GM12873 (cell line): Measurements from ENCODE around the gene TCF3.

Source experiments
- TF ChIP-seq, protein P1 (sequence below): IDR thresholded peaks from 2 replicates; pipeline ENCODE4 v1.5.1; 2012; ENCODE audit warnings: low read depth, mild to moderate bottlenecking, moderate library complexity, low read length, control low read depth; ENCODE audit not compliant: insufficient read depth; ENCODE audit errors: missing control alignments

TCF3 gene

DNA sequence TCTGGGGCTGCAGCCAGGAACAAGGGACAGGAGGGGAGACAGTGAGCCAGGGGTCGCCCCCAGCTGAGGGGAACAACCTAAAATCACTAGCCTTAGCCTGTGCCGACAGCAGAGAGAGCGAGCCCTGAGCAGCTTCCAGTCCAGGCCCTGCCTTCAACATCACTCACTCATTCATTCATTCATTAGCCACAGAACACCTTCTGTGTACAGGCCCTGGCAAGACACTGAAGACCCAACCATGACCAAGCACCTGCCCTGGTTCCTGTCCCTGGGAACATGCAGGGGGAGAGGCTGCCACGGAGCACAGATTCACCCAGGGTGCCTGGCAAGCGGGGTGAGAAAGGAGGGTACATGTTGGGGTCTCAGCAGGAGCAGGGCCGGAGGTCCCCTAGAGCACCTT is 89.2 kb downstream of the TCF3 start:
- TF ChIP-seq, protein P1, sequence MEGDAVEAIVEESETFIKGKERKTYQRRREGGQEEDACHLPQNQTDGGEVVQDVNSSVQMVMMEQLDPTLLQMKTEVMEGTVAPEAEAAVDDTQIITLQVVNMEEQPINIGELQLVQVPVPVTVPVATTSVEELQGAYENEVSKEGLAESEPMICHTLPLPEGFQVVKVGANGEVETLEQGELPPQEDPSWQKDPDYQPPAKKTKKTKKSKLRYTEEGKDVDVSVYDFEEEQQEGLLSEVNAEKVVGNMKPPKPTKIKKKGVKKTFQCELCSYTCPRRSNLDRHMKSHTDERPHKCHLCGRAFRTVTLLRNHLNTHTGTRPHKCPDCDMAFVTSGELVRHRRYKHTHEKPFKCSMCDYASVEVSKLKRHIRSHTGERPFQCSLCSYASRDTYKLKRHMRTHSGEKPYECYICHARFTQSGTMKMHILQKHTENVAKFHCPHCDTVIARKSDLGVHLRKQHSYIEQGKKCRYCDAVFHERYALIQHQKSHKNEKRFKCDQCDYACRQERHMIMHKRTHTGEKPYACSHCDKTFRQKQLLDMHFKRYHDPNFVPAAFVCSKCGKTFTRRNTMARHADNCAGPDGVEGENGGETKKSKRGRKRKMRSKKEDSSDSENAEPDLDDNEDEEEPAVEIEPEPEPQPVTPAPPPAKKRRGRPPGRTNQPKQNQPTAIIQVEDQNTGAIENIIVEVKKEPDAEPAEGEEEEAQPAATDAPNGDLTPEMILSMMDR, result no peak

GRCh38 chr19:1561236-1561842 is 91.1 kb downstream of the TCF3 start:
- TF ChIP-seq, protein P1, result no peak

GRCh38 chr19:1560286-1560882 is 92.0 kb downstream of the TCF3 start:
- TF ChIP-seq, protein P1, result no peak
